HepG2 (cell line): ENCODE results near the gene CELF2. TPM values are rescaled to one million over a fixed set of nuclear protein-coding genes. Genes with fewer than 3 reads are reported as not detected.

ENCODE experiments used
- ATAC-seq: fragments of 200-7000 bp; cut with Tn5 transposase; 3 replicates; pipeline ENCODE4 v1.9.1; 2020; ENCODE audit warnings: mild to moderate bottlenecking, moderate library complexity
- BruUV-seq: library from RNA; stranded (reverse); fragments of 400-500 nt; replicated peaks from 2 replicates; lab custom pipeline; 2021; lab: Mats Ljungman, UMichigan
- CTCF ChIA-PET: fragments of 300-600 bp; formaldehyde crosslinking; extraction: SDS; loops from one replicate; lab custom pipeline; 2021; ENCODE audit warnings: low total read pairs, inconsistent platforms, low intra/inter-chr PET ratio; lab: Yijun Ruan, JAX
- POLR2A ChIA-PET: fragments of 350-600 bp; sonication (Branson Sonifier 250); formaldehyde crosslinking; loops from one replicate; lab custom pipeline; 2020; ENCODE audit warnings: antibody characterized with exemption, inconsistent platforms; lab: Yijun Ruan, JAX
- DNase-seq: peaks from one replicate; pipeline ENCODE4 v3.0.0-alpha.2; 2015; ENCODE audit warnings: low spot score
- FAIRE-seq: peaks from 3 replicates; lab custom pipeline; 2011; peaks lifted over from hg19 to GRCh38; lab: Jason Lieb, UNC
- H2AFZ ChIP-seq: one replicate; pipeline ENCODE4 v1.6.1; 2011; ENCODE audit warnings: low read length, inconsistent platforms
- H3K27ac ChIP-seq: fragments of 300-600 bp; 3 replicates; pipeline ENCODE4 v1.8.0; 2011; ENCODE audit warnings: mixed run types, mild to moderate bottlenecking, mixed read lengths, low read length, inconsistent platforms; ENCODE audit not compliant: insufficient read depth; ENCODE audit errors: extremely low read length
- H3K27me3 ChIP-seq, 2 experiments: fragments of 200-600 bp in 1 of 2; 2 replicates in 1 of 2; 3 replicates in 1 of 2; pipeline versions ENCODE4 v1.6.0 to v1.8.0; 2011; ENCODE audit warnings: low read length in 2 of 2, mild to moderate bottlenecking in 2 of 2, moderate library complexity in 2 of 2, inconsistent platforms in 1 of 2; ENCODE audit not compliant: insufficient read depth in 2 of 2, control insufficient read depth in 1 of 2
- H3K36me3 ChIP-seq, 2 experiments: fragments of 200-600 bp in 1 of 2; replicated peaks in 1 of 2; 2 replicates in 1 of 2; 3 replicates in 1 of 2; pipeline versions ENCODE4 v1.5.1 to v1.8.0; 2011; ENCODE audit warnings: low read length in 2 of 2, inconsistent platforms in 1 of 2; ENCODE audit not compliant: insufficient read depth in 2 of 2, control insufficient read depth in 1 of 2
- H3K4me1 ChIP-seq: 2 replicates; pipeline ENCODE4 v1.5.1; 2012; ENCODE audit warnings: low read length, inconsistent platforms; ENCODE audit not compliant: insufficient read depth
- H3K4me2 ChIP-seq: 2 replicates; pipeline ENCODE4 v1.6.0; 2011; ENCODE audit warnings: low read depth, low read length, inconsistent platforms
- H3K4me3 ChIP-seq, 3 experiments: fragments of 200-600 bp in 1 of 3; sonication (generic), shearing (Covaris generic) in 1 of 3; replicated peaks in 1 of 3; 2 replicates each; pipeline ENCODE4 v1.5.1; 2011 to 2016; ENCODE audit warnings: low read length in 3 of 3, inconsistent platforms in 2 of 3, low read depth in 2 of 3, mild to moderate bottlenecking in 2 of 3, control low read depth in 1 of 3, mixed read lengths in 1 of 3; ENCODE audit not compliant: insufficient read depth in 1 of 3
- H3K79me2 ChIP-seq: one replicate; pipeline ENCODE4 v1.6.1; 2011; ENCODE audit warnings: low read length, inconsistent platforms; ENCODE audit not compliant: insufficient read depth
- H3K9ac ChIP-seq: 2 replicates; pipeline ENCODE4 v1.6.0; 2011; ENCODE audit warnings: mild to moderate bottlenecking, low read depth, low read length, inconsistent platforms; ENCODE audit not compliant: insufficient read depth
- H3K9me3 ChIP-seq: 2 replicates; pipeline ENCODE4 v1.5.1; 2012; ENCODE audit warnings: mild to moderate bottlenecking, low read length
- H4K20me1 ChIP-seq: 2 replicates; pipeline ENCODE4 v1.6.0; 2011; ENCODE audit warnings: inconsistent platforms, mild to moderate bottlenecking, low read length, moderate library complexity; ENCODE audit not compliant: insufficient read depth
- AGO2 ChIP-seq: fragments of 200-400 bp; formaldehyde crosslinking; optimal IDR thresholded peaks from 2 replicates; pipeline ENCODE3; 2017; ENCODE audit warnings: mild to moderate bottlenecking, low read depth, low read length, moderate library complexity
- HDAC2 ChIP-seq: sonication (generic); formaldehyde crosslinking; IDR thresholded peaks from 2 replicates; pipeline ENCODE4 v1.4.0; 2020; ENCODE audit warnings: missing genetic modification reagents
- KDM4B ChIP-seq: sonication (generic); formaldehyde crosslinking; IDR thresholded peaks from 2 replicates; pipeline ENCODE4 v1.4.0; 2020; ENCODE audit warnings: missing genetic modification reagents
- KLF6 ChIP-seq: IDR thresholded peaks from 2 replicates; pipeline ENCODE4 v1.8.0; 2016; ENCODE audit warnings: missing biosample characterization, missing genetic modification reagents
- MXD4 ChIP-seq: IDR thresholded peaks from 2 replicates; pipeline ENCODE4 v1.6.1; 2016; ENCODE audit warnings: mild to moderate bottlenecking, missing biosample characterization, missing genetic modification reagents
- NR2F6 ChIP-seq, 2 experiments: IDR thresholded peaks; 2 replicates each; pipeline ENCODE4 v1.6.1; 2016; ENCODE audit warnings: antibody characterized with exemption in 1 of 2, mild to moderate bottlenecking in 1 of 2
- PLRG1 ChIP-seq: fragments of 450-650 bp; conservative IDR thresholded peaks from 2 replicates; pipeline ENCODE4 v1.6.1; 2016
- SMARCC2 ChIP-seq: fragments of 450-650 bp; IDR thresholded peaks from 2 replicates; pipeline ENCODE4 v1.6.1; 2017; ENCODE audit warnings: antibody characterized with exemption, mild to moderate bottlenecking
- SUZ12 ChIP-seq: fragments of 150-350 bp; IDR thresholded peaks from 2 replicates; pipeline ENCODE4 v1.6.1; 2014; ENCODE audit warnings: low read depth, low read length
- ZC3H4 ChIP-seq: sonication (generic); formaldehyde crosslinking; IDR thresholded peaks from 2 replicates; pipeline ENCODE4 v1.4.0; 2020; ENCODE audit warnings: missing genetic modification reagents, borderline replicate concordance
- ZFP90 ChIP-seq: sonication (generic); formaldehyde crosslinking; IDR thresholded peaks from 2 replicates; pipeline ENCODE4 v1.8.0; 2022; ENCODE audit warnings: missing genetic modification reagents, mild to moderate bottlenecking, inconsistent platforms, borderline replicate concordance
- ZNF367 ChIP-seq: sonication (generic); formaldehyde crosslinking; IDR thresholded peaks from 2 replicates; pipeline ENCODE4 v1.4.0; 2020; ENCODE audit warnings: missing genetic modification reagents, borderline replicate concordance
- ZNF777 ChIP-seq: sonication (generic); formaldehyde crosslinking; IDR thresholded peaks from 2 replicates; pipeline ENCODE4 v1.4.0; 2020; ENCODE audit warnings: missing genetic modification reagents
- ZNF841 ChIP-seq: sonication (generic); formaldehyde crosslinking; IDR thresholded peaks from 2 replicates; pipeline ENCODE4 v1.8.1; 2023; ENCODE audit warnings: missing genetic modification reagents, borderline replicate concordance
- WGBS: methylation state at CpG from one replicate; pipeline ENCODE4 v1.1.6; 2017; ENCODE audit warnings: low lambda C conversion rate; 5-methylcytosine and 5-hydroxymethylcytosine counted together
- in situ Hi-C: cut with HindIII; loops from 2 replicates; pipeline ENCODE4 v1.10.0; 2017; ENCODE audit warnings: low pct_unique_long_range_greater_than_20kb; ENCODE audit not compliant: extremely low pct_ligation_motif_present
- intact Hi-C: fragments of 100-400 bp; cut with micrococcal nuclease; formaldehyde crosslinking; loops from one replicate; pipeline ENCODE4 v1.10.0; 2022; ENCODE audit not compliant: unreplicated experiment
- polyA plus RNA-seq, 8 experiments: library from polyadenylated mRNA; depleted of rRNA in 3 of 8; stranded (reverse) in 7 of 8; unstranded in 1 of 8; fragments of >200 nt; fragmentation: Illumina TruSeq in 4 of 8; extraction: Trizol in 4 of 8; gene quantifications; 2 replicates each; pipeline versions ENCODE4 v1.2.1 to v1.2.3, GENCODE V29; 2011 to 2016; ENCODE audit warnings: low read depth in 4 of 8, missing spikeins in 1 of 8, mixed read lengths in 1 of 8; ENCODE audit not compliant: insufficient read depth in 1 of 8
- total RNA-seq, 5 experiments: library from RNA; depleted of rRNA; stranded (reverse); fragments of >200 nt; fragmentation: Illumina TruSeq; extraction: Trizol; gene quantifications; 2 replicates each; pipeline ENCODE4 v1.2.3, GENCODE V29; 2016; ENCODE audit warnings: low read depth in 1 of 5
- TF ChIP-seq, protein P1 (sequence below): sonication (generic); formaldehyde crosslinking; IDR thresholded peaks from 2 replicates; pipeline ENCODE4 v1.8.0; 2023; ENCODE audit warnings: mild to moderate bottlenecking, missing genetic modification reagents
- TF ChIP-seq, protein P2 (sequence below): sonication (generic); formaldehyde crosslinking; IDR thresholded peaks from 2 replicates; pipeline ENCODE4 v1.8.1; 2022; ENCODE audit warnings: mild to moderate bottlenecking, missing genetic modification reagents

CELF2 gene
- total and polyA plus RNA-seq, 2 of the 13 experiments (the other 11 are each of a cell fraction or from before 2014, with no cell fraction given), result not detected

DNA sequence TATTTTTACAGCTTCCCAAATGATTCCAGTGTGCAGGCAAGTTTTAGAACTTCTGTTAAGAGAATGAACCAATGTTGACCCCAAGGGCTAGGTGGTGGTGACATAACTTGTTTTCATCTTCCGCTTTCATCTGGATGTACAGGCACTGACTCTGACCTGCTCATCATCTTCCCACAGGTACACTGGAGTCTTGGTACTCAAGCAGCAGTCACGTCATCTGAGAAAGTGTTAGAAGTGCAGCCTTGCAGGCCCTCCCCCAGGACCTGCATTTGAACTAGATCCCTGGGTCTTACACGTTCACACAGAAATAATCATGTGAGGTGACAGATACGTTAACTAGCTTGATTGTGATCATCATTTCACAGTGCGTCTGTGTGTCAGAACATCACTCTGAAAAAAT, 212.2 kb downstream of the CELF2 start:
- no peak for ATAC-seq
- Histone ChIP-seq H3K4me3 (no peak overlapping the region), H3K9ac (no peak overlapping the region), H3K79me2 (no peaks in the 10 kb centered on the region), H3K4me1 (no peaks in the 10 kb centered on the region), H3K9me3 (no peaks in the 10 kb centered on the region), H3K4me2 (no peak overlapping the region), H3K27me3 (peaks cover 2 to 25% of the 10 kb centered on the region in 2 experiments; a peak in 2 of 5 replicates), H4K20me1 (no peaks in the 10 kb centered on the region), H2AFZ (no peak overlapping the region), H3K27ac (no peak overlapping the region), H3K36me3 (no peaks in the 10 kb centered on the region)
- no peak for FAIRE-seq
- BruUV-seq, result no TSS peak
- ChIA-PET POLR2A (no interaction called here), CTCF (no interaction called here)
- TF ChIP-seq AGO2 (no peak), ZNF777 (CRISPR knock-in tag) (no peak), ZNF367 (no peak), HDAC2 (CRISPR knock-in tag) (no peak), ZC3H4 (CRISPR knock-in tag) (no peak), SMARCC2 (no peak), NR2F6 (IDR thresholded peaks at IDR 0.05) (no peak), NR2F6 (CRISPR knock-in tag; IDR thresholded peaks at IDR 0.05) (no peak), ZFP90 (CRISPR knock-in tag) (no peak), SUZ12 (no peak), ZNF841 (CRISPR knock-in tag) (no peak), MXD4 (CRISPR knock-in tag) (no peak), PLRG1 (no peak), KDM4B (no peak), KLF6 (no peak)
- TF ChIP-seq, protein P1, sequence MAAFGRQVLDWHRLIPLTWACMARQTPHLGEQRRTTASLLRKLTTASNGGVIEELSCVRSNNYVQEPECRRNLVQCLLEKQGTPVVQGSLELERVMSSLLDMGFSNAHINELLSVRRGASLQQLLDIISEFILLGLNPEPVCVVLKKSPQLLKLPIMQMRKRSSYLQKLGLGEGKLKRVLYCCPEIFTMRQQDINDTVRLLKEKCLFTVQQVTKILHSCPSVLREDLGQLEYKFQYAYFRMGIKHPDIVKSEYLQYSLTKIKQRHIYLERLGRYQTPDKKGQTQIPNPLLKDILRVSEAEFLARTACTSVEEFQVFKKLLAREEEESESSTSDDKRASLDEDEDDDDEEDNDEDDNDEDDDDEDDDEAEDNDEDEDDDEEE (CRISPR knock-in tag), result no peak
- TF ChIP-seq, protein P2, sequence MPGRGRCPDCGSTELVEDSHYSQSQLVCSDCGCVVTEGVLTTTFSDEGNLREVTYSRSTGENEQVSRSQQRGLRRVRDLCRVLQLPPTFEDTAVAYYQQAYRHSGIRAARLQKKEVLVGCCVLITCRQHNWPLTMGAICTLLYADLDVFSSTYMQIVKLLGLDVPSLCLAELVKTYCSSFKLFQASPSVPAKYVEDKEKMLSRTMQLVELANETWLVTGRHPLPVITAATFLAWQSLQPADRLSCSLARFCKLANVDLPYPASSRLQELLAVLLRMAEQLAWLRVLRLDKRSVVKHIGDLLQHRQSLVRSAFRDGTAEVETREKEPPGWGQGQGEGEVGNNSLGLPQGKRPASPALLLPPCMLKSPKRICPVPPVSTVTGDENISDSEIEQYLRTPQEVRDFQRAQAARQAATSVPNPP (CRISPR knock-in tag), result no peak
- in situ Hi-C loops, result no loop called here
- DNase-seq, result no peak
- intact Hi-C loops, result no loop called here
- 24% methylated on average over 5 of the region's 5 CpGs for WGBS
